H9 (cell line): ENCODE data around the gene MYO15A. TPM values are rescaled to one million over a fixed set of nuclear protein-coding genes. Genes with fewer than 3 reads are reported as not detected.

Experiments used
- DNase-seq: peaks from one replicate; pipeline ENCODE4 v3.0.0-alpha.2; 2017
- H2AFZ ChIP-seq: one replicate; pipeline ENCODE4 v1.6.1; 2013; ENCODE audit warnings: mild to moderate bottlenecking, low read length, control low read depth, moderate library complexity
- H2AK5ac ChIP-seq: 2 replicates; pipeline ENCODE4 v1.6.1; 2013; ENCODE audit warnings: low read length, control low read depth, mixed read lengths; ENCODE audit not compliant: insufficient read length
- H2BK120ac ChIP-seq: one replicate; pipeline ENCODE4 v1.6.1; 2013; ENCODE audit warnings: low read depth, mild to moderate bottlenecking, low read length, control low read depth, inconsistent platforms; ENCODE audit not compliant: poor library complexity, severe bottlenecking
- H2BK12ac ChIP-seq: 2 replicates; pipeline ENCODE4 v1.6.1; 2013; ENCODE audit warnings: low read length, control low read depth, mixed read lengths, low read depth; ENCODE audit not compliant: insufficient read length
- H2BK15ac ChIP-seq: 2 replicates; pipeline ENCODE4 v1.6.1; 2013; ENCODE audit warnings: low read depth, low read length, control low read depth
- H2BK20ac ChIP-seq: one replicate; pipeline ENCODE4 v1.6.1; 2013; ENCODE audit warnings: low read depth, mild to moderate bottlenecking, low read length, control low read depth, inconsistent platforms; ENCODE audit not compliant: poor library complexity, severe bottlenecking
- H2BK5ac ChIP-seq: 2 replicates; pipeline ENCODE4 v1.6.1; 2013; ENCODE audit warnings: low read length, control low read depth, mixed read lengths; ENCODE audit not compliant: insufficient read length
- H3K14ac ChIP-seq: 2 replicates; pipeline ENCODE4 v1.6.1; 2013; ENCODE audit warnings: low read length, control low read depth; ENCODE audit not compliant: insufficient read depth
- H3K18ac ChIP-seq: 2 replicates; pipeline ENCODE4 v1.6.1; 2013; ENCODE audit warnings: low read depth, mild to moderate bottlenecking, mixed read lengths, low read length, control low read depth; ENCODE audit not compliant: insufficient read length
- H3K23ac ChIP-seq: 2 replicates; pipeline ENCODE4 v1.6.1; 2013; ENCODE audit warnings: low read length, control low read depth, mixed read lengths, low read depth; ENCODE audit not compliant: insufficient read length
- H3K23me2 ChIP-seq: 2 replicates; pipeline ENCODE4 v1.6.1; 2013; ENCODE audit warnings: low read depth, mild to moderate bottlenecking, mixed read lengths, low read length, control low read depth; ENCODE audit not compliant: insufficient read length, poor library complexity, severe bottlenecking
- H3K27ac ChIP-seq: 2 replicates; pipeline ENCODE4 v1.5.1; 2013; ENCODE audit warnings: low read length, control low read depth, mixed read lengths, low read depth; ENCODE audit not compliant: insufficient read length
- H3K27me3 ChIP-seq: 2 replicates; pipeline ENCODE4 v1.6.1; 2013; ENCODE audit warnings: low read length, control low read depth, inconsistent platforms; ENCODE audit not compliant: insufficient read depth
- H3K4ac ChIP-seq: 2 replicates; pipeline ENCODE4 v1.6.1; 2013; ENCODE audit warnings: low read depth, mild to moderate bottlenecking, control low read depth, inconsistent platforms, low read length, moderate library complexity
- H3K4me1 ChIP-seq: 2 replicates; pipeline ENCODE4 v1.6.1; 2013; ENCODE audit warnings: low read length, control low read depth, inconsistent platforms; ENCODE audit not compliant: insufficient read depth
- H3K4me2 ChIP-seq: 2 replicates; pipeline ENCODE4 v1.6.1; 2013; ENCODE audit warnings: low read length, control low read depth, mixed read lengths; ENCODE audit not compliant: insufficient read length, insufficient read depth
- H3K56ac ChIP-seq: 2 replicates; pipeline ENCODE4 v1.6.1; 2013; ENCODE audit warnings: low read depth, mild to moderate bottlenecking, mixed read lengths, low read length, control low read depth; ENCODE audit not compliant: insufficient read length
- H3K79me1 ChIP-seq: 2 replicates; pipeline ENCODE4 v1.6.1; 2013; ENCODE audit warnings: low read depth, mild to moderate bottlenecking, moderate library complexity, low read length, control low read depth, inconsistent platforms; ENCODE audit not compliant: insufficient read depth, poor library complexity, severe bottlenecking
- H3K79me2 ChIP-seq: 2 replicates; pipeline ENCODE4 v1.6.1; 2013; ENCODE audit warnings: low read length, control low read depth, inconsistent platforms; ENCODE audit not compliant: insufficient read depth
- H3K9ac ChIP-seq: 2 replicates; pipeline ENCODE4 v1.6.1; 2013; ENCODE audit warnings: low read length, control low read depth, mixed read lengths; ENCODE audit not compliant: insufficient read length; ENCODE audit errors: extremely low read depth
- H3K9me3 ChIP-seq: one replicate; pipeline ENCODE4 v1.6.1; 2013; ENCODE audit warnings: low read depth, low read length, inconsistent platforms; ENCODE audit not compliant: control insufficient read depth
- H3T11ph ChIP-seq: one replicate; pipeline ENCODE4 v1.6.1; 2013; ENCODE audit warnings: mild to moderate bottlenecking, low read length, control low read depth, inconsistent platforms
- H4K20me1 ChIP-seq: one replicate; pipeline ENCODE4 v1.6.1; 2013; ENCODE audit not compliant: control insufficient read depth, insufficient read length, insufficient read depth
- H4K5ac ChIP-seq: 2 replicates; pipeline ENCODE4 v1.6.1; 2013; ENCODE audit warnings: low read depth, mild to moderate bottlenecking, mixed read lengths, low read length, control low read depth; ENCODE audit not compliant: insufficient read length
- H4K8ac ChIP-seq: replicated peaks from 2 replicates; pipeline ENCODE4 v1.6.1; 2013; ENCODE audit warnings: low read length, control low read depth, mixed read lengths, low read depth; ENCODE audit not compliant: insufficient read length
- H4K91ac ChIP-seq: 2 replicates; pipeline ENCODE4 v1.6.1; 2013; ENCODE audit warnings: low read depth, mild to moderate bottlenecking, moderate library complexity, mixed read lengths, low read length, control low read depth; ENCODE audit not compliant: insufficient read length
- H3K27ac Mint-ChIP-seq, 3 experiments: 2 replicates in 2 of 3; 3 replicates in 1 of 3; pipeline ENCODE4 v1.8.0; 2020 to 2021; ENCODE audit warnings: mixed read lengths in 3 of 3, mild to moderate bottlenecking in 1 of 3, moderate library complexity in 1 of 3
- H3K27me3 Mint-ChIP-seq: 2 replicates; pipeline ENCODE4 v1.8.0; 2021; ENCODE audit warnings: low read depth, mild to moderate bottlenecking, moderate library complexity, mixed read lengths
- H3K36me3 Mint-ChIP-seq, 3 experiments: 2 replicates in 2 of 3; 3 replicates in 1 of 3; pipeline ENCODE4 v1.8.0; 2020 to 2021; ENCODE audit warnings: low read depth in 3 of 3, mixed read lengths in 3 of 3; ENCODE audit not compliant: insufficient read depth in 1 of 3
- H3K4me1 Mint-ChIP-seq, 2 experiments: 2 replicates each; pipeline ENCODE4 v1.8.0; 2020; ENCODE audit warnings: mixed read lengths in 2 of 2
- H3K4me3 Mint-ChIP-seq, 2 experiments: 2 replicates in 1 of 2; 3 replicates in 1 of 2; pipeline ENCODE4 v1.8.0; 2020 to 2021; ENCODE audit warnings: mild to moderate bottlenecking in 2 of 2, mixed read lengths in 2 of 2, moderate library complexity in 1 of 2
- H3K9me3 Mint-ChIP-seq, 2 experiments: 2 replicates in 1 of 2; 3 replicates in 1 of 2; pipeline ENCODE4 v1.8.0; 2020; ENCODE audit warnings: mild to moderate bottlenecking in 2 of 2, mixed read lengths in 2 of 2, moderate library complexity in 1 of 2
- WGBS: extraction: QIAGEN DNeasy Blood & Tissue Kit; methylation state at CpG from one replicate; pipeline ENCODE4 v1.1.7; 2013; ENCODE audit warnings: missing lambda C conversion rate, low lambda C conversion rate, mixed read lengths; ENCODE audit not compliant: insufficient read length; ENCODE audit errors: extremely low coverage; 5-methylcytosine and 5-hydroxymethylcytosine counted together
- total RNA-seq: library from RNA; stranded (reverse); gene quantifications from 2 replicates; pipeline ENCODE4 v1.2.1, GENCODE V29; 2021
- TF ChIP-seq, protein P1 (sequence below): fragments of 200-600 bp; sonication (generic); conservative IDR thresholded peaks from 3 replicates; pipeline ENCODE4 v1.8.0; 2021; ENCODE audit warnings: antibody characterized with exemption, mild to moderate bottlenecking

Gene MYO15A
- total RNA-seq, 1 experiment from 2014 or later, result 2.5 TPM

DNA sequence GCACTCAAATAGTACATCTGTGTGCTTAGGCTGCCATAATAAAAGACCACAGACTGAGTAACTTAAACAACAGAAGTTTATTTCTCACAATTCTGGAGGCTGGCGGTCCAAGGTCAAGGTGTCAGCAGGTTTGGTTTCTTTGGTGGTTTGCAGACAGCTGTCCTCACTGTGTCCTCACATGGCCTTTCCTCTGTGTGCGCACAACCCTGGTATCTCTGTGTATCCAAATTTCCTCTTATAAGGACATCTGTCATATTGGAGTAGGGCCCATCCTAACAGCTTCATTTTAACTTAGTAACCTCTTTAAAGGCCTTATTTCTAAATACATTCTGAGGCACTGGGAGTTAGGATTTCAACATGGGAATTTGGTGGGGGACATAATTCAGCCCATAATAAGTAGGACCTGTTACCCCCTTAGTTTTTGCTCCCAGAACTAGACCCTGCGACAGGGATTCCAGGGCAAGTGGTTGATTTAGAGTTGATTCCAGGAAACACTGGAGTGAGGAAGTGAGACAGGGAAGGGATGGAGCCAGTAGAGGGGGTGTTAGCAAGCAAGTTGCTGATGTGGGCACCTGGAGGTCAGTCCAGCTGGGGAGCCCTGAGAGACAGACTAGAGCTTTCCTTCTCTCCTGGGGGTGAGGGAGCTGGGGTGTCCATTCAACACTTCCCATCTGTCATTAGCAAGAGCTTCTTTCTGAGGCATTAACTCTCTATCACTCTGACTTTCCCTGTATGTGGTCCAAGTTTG is 64.1 kb downstream of the MYO15A start:
- H3T11ph ChIP-seq, result no peak overlapping the region
- H3K23me2 ChIP-seq, result no peaks in the 10 kb centered on the region
- H3K4ac ChIP-seq, result no peak overlapping the region
- no peak overlapping the region for H2BK12ac ChIP-seq
- H2BK5ac ChIP-seq, result no peak overlapping the region
- H4K20me1 ChIP-seq, result no peaks in the 10 kb centered on the region
- H3K56ac ChIP-seq, result no peak overlapping the region
- no peaks in the 10 kb centered on the region for H3K79me1 ChIP-seq
- H3K27me3 Mint-ChIP-seq, result peaks cover 6% of the 10 kb centered on the region; the same call in 1 of the 2 replicates
- no peaks in the 10 kb centered on the region for H3K9me3 Mint-ChIP-seq
- H4K91ac ChIP-seq, result no peak overlapping the region
- DNase-seq, result no peak
- no peak overlapping the region for H2BK20ac ChIP-seq
- no peaks in the 10 kb centered on the region for H3K79me2 ChIP-seq
- H3K4me3 Mint-ChIP-seq, result no peak overlapping the region
- H2AFZ ChIP-seq, result no peak overlapping the region
- H3K36me3 Mint-ChIP-seq, result no peaks in the 10 kb centered on the region
- H3K4me1 ChIP-seq, result no peaks in the 10 kb centered on the region
- no peak overlapping the region for H4K5ac ChIP-seq
- H2AK5ac ChIP-seq, result no peak overlapping the region
- H2BK15ac ChIP-seq, result no peak overlapping the region
- H3K18ac ChIP-seq, result no peak overlapping the region
- H3K4me1 Mint-ChIP-seq, result 0 out of 4 replicates have a peak, but pooled peaks cover 0 to 4% of the 10 kb centered on the region in 2 experiments
- no peak overlapping the region for H3K14ac ChIP-seq
- H3K27ac Mint-ChIP-seq, result no peak overlapping the region
- H2BK120ac ChIP-seq, result no peak overlapping the region
- H3K27me3 ChIP-seq, result no peaks in the 10 kb centered on the region
- H3K27ac ChIP-seq, result no peak overlapping the region
- TF ChIP-seq, protein P1, sequence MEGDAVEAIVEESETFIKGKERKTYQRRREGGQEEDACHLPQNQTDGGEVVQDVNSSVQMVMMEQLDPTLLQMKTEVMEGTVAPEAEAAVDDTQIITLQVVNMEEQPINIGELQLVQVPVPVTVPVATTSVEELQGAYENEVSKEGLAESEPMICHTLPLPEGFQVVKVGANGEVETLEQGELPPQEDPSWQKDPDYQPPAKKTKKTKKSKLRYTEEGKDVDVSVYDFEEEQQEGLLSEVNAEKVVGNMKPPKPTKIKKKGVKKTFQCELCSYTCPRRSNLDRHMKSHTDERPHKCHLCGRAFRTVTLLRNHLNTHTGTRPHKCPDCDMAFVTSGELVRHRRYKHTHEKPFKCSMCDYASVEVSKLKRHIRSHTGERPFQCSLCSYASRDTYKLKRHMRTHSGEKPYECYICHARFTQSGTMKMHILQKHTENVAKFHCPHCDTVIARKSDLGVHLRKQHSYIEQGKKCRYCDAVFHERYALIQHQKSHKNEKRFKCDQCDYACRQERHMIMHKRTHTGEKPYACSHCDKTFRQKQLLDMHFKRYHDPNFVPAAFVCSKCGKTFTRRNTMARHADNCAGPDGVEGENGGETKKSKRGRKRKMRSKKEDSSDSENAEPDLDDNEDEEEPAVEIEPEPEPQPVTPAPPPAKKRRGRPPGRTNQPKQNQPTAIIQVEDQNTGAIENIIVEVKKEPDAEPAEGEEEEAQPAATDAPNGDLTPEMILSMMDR, result no peak
- H4K8ac ChIP-seq, result no peak overlapping the region
- no CpG with 5 or more reads among the region's 3 CpGs for WGBS
- H3K23ac ChIP-seq, result no peak overlapping the region
- H3K4me2 ChIP-seq, result no peak overlapping the region
- H3K9ac ChIP-seq, result no peak overlapping the region
- H3K9me3 ChIP-seq, result no peaks in the 10 kb centered on the region
